ENCODE results near the gene MED14. TPM values are rescaled to one million over a fixed set of nuclear protein-coding genes. Genes with fewer than 3 reads are reported as not detected.
A peak's percentile ranks its signal among the peaks of the same experiment; 100 is the strongest.

The MED14 gene
- total RNA-seq, 3 donors from 2014 or later (not counting 1 experiment from before 2014, with no cell fraction given), result 55.3 to 79.1 (median 66.1) TPM

DNA sequence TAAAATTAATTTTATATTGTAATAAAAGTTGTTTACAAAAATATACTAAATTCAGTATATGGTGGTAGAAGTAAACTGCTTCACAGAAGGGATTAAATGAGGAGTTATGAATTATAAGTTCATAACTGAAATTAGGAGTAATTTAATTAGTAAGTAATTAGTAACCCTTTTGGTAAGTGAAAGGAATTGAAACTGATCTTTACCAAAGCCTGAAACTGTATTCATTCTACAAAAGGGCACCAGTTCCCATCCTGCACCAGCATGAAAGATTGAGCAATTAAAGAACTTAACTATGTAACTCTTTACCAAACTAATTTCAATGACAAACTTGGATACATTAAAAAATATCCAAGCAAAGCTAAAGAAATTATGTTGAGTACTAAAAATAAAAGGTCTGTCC lies 8.2 kb downstream of the MED14 start:
- TF ChIP-seq, protein P1, sequence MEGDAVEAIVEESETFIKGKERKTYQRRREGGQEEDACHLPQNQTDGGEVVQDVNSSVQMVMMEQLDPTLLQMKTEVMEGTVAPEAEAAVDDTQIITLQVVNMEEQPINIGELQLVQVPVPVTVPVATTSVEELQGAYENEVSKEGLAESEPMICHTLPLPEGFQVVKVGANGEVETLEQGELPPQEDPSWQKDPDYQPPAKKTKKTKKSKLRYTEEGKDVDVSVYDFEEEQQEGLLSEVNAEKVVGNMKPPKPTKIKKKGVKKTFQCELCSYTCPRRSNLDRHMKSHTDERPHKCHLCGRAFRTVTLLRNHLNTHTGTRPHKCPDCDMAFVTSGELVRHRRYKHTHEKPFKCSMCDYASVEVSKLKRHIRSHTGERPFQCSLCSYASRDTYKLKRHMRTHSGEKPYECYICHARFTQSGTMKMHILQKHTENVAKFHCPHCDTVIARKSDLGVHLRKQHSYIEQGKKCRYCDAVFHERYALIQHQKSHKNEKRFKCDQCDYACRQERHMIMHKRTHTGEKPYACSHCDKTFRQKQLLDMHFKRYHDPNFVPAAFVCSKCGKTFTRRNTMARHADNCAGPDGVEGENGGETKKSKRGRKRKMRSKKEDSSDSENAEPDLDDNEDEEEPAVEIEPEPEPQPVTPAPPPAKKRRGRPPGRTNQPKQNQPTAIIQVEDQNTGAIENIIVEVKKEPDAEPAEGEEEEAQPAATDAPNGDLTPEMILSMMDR (IDR thresholded peaks at IDR 0.05), result no peak
- no peaks in the 10 kb centered on the region for H3K9me3 Mint-ChIP-seq
- intact Hi-C loops (cut with micrococcal nuclease), result no loop called here
- no peak overlapping the region for H3K4me3 Mint-ChIP-seq
- H3K27ac Mint-ChIP-seq, result no peak overlapping the region
- no peaks in the 10 kb centered on the region for H3K9me3 ChIP-seq (ENCODE audit: control insufficient read depth, insufficient read depth, low read length)
- peaks cover 11% of the 10 kb centered on the region for H3K4me1 ChIP-seq (ENCODE audit: control insufficient read depth, insufficient read depth, low read length)
- H3K27me3 Mint-ChIP-seq (ENCODE audit: low read depth in 2 of 2), result no peaks in the 10 kb centered on the region
- peaks cover 9% of the 10 kb centered on the region for H3K36me3 ChIP-seq (ENCODE audit: control insufficient read depth, insufficient read depth, low read length)
- peaks cover 40 to 48% of the 10 kb centered on the region in 2 donors for H3K4me1 Mint-ChIP-seq
- no peak for ATAC-seq
- no peak for DNase-seq
- no peak overlapping the region for H3K4me3 ChIP-seq (ENCODE audit: low read length)
- no peak overlapping the region for H3K27ac ChIP-seq (ENCODE audit: low read length)
- no peaks in the 10 kb centered on the region for H3K27me3 ChIP-seq (ENCODE audit: control insufficient read depth, insufficient read depth, low read length)
- peaks cover 11% of the 10 kb centered on the region for H3K36me3 Mint-ChIP-seq

DNA sequence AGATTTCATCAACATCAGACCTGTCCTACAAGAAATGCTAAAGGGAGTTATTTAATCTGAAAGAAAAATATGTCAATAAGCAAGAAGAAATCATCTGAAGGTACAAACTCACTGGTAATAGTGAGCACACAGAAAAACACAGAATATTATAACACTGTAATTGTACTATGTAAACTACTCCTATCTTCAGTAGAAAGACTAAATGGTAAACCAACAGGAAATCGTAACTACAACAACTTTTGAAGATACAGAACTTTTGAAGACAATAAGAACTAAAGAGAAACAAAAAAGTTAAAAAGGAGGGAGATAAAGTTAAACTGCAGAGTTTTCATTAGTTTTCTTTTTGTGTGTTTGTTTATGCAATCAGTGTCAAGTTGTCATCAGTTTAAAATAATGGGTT lies 12.4 kb downstream of the MED14 start:
- WGBS (ENCODE audit: insufficient coverage), result no CpG with 5 or more reads among the region's 1 CpG
- Histone ChIP-seq H3K27me3 (ENCODE audit: control insufficient read depth, insufficient read depth, low read length) (no peaks in the 10 kb centered on the region), H3K4me1 (ENCODE audit: control insufficient read depth, insufficient read depth, low read length) (no peaks in the 10 kb centered on the region), H3K4me3 (ENCODE audit: low read length) (no peak overlapping the region), H3K9me3 (ENCODE audit: control insufficient read depth, insufficient read depth, low read length) (no peaks in the 10 kb centered on the region), H3K27ac (ENCODE audit: low read length) (no peak overlapping the region), H3K36me3 (ENCODE audit: control insufficient read depth, insufficient read depth, low read length) (peaks cover 11% of the 10 kb centered on the region)
- H3K4me1 Mint-ChIP-seq, result peaks cover 26 to 46% of the 10 kb centered on the region in 2 donors
- peak overlapping the region; percentile 14 to 80 for H3K27ac Mint-ChIP-seq
- DNase-seq, result no peak
- no peak for ATAC-seq
- no peaks in the 10 kb centered on the region for H3K27me3 Mint-ChIP-seq (ENCODE audit: low read depth in 2 of 2)
- H3K9me3 Mint-ChIP-seq, result no peaks in the 10 kb centered on the region
- TF ChIP-seq, protein P1 (IDR thresholded peaks at IDR 0.05), result no peak
- intact Hi-C loops (cut with micrococcal nuclease), result no loop called here
- H3K4me3 Mint-ChIP-seq, result no peak overlapping the region
- peaks cover 16% of the 10 kb centered on the region for H3K36me3 Mint-ChIP-seq

DNA sequence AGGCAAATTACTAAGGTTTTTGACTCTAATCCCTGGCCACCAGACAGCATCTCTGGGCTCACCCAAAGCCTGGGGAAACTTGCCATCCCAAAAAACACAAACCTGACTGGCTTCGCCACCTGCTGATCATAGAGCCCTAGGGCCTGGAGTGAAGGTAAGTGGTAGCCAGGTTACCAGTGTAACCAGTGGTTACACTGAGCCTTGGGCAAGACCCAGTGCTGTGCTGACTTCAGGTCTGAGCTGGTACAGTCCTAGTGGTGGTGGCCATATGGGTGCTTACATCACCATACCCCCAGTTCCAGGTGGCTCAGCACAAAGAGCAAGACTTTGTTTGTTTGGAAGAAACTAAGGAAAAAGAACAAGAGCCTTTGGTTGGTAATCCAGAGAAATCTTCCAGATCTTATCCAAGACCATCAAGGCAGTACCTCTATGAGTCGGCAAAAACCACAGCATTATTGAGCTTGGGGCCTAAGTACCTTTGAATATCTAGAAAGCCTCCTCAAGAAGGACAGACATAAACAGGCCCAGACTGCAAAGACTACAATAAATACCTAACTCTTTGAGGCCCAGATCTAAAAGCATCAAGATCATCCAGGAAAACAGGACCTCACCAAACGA lies 13.7 kb downstream of the MED14 start:
- H3K27ac ChIP-seq (ENCODE audit: low read length), result no peak overlapping the region
- Mint-ChIP-seq H3K27ac (peak overlapping the region; percentile 14 to 80), H3K4me3 (no peak overlapping the region), H3K36me3 (peaks cover 16% of the 10 kb centered on the region), H3K27me3 (ENCODE audit: low read depth in 2 of 2) (no peaks in the 10 kb centered on the region), H3K4me1 (peaks cover 30 to 58% of the 10 kb centered on the region in 2 donors), H3K9me3 (no peaks in the 10 kb centered on the region)
- intact Hi-C loops (cut with micrococcal nuclease), result no loop called here
- no peaks in the 10 kb centered on the region for H3K27me3 ChIP-seq (ENCODE audit: control insufficient read depth, insufficient read depth, low read length)
- H3K36me3 ChIP-seq (ENCODE audit: control insufficient read depth, insufficient read depth, low read length), result peaks cover 9% of the 10 kb centered on the region
- no peaks in the 10 kb centered on the region for H3K4me1 ChIP-seq (ENCODE audit: control insufficient read depth, insufficient read depth, low read length)
- no peak for DNase-seq
- TF ChIP-seq, protein P1 (IDR thresholded peaks at IDR 0.05), result no peak
- ATAC-seq, result no peak
- no peak overlapping the region for H3K4me3 ChIP-seq (ENCODE audit: low read length)
- no peaks in the 10 kb centered on the region for H3K9me3 ChIP-seq (ENCODE audit: control insufficient read depth, insufficient read depth, low read length)
- 100% methylated on average over 3 of the region's 3 CpGs for WGBS (ENCODE audit: insufficient coverage)

DNA sequence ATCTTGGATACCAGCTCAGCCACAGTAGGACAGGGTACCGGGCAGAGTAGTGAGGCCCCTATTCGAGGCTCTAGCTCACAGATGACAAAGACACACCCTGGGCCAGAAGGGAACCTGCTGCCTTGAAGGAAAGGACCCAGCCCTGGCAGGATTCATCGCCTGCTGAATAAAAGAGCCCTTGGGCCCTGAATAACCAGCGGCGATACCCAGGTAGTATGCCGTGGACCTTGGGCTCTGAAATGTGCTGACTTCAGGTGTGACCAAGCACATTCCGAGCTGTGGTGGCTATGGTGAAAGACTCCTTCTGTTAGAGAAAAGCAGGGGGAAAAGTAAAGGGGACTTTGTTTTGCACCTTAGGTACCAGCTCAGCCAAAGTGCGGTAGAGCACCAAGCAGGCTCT lies 14.6 kb downstream of the MED14 start:
- intact Hi-C loops (cut with micrococcal nuclease), result no loop called here
- Histone ChIP-seq H3K4me1 (ENCODE audit: control insufficient read depth, insufficient read depth, low read length) (no peaks in the 10 kb centered on the region), H3K36me3 (ENCODE audit: control insufficient read depth, insufficient read depth, low read length) (peaks cover 5% of the 10 kb centered on the region), H3K27me3 (ENCODE audit: control insufficient read depth, insufficient read depth, low read length) (no peaks in the 10 kb centered on the region), H3K27ac (ENCODE audit: low read length) (no peak overlapping the region), H3K4me3 (ENCODE audit: low read length) (no peak overlapping the region), H3K9me3 (ENCODE audit: control insufficient read depth, insufficient read depth, low read length) (no peaks in the 10 kb centered on the region)
- Mint-ChIP-seq H3K9me3 (no peaks in the 10 kb centered on the region), H3K27me3 (ENCODE audit: low read depth in 2 of 2) (no peaks in the 10 kb centered on the region), H3K36me3 (peaks cover 16% of the 10 kb centered on the region), H3K4me3 (no peak overlapping the region), H3K27ac (peak overlapping the region in 1 of 2 donors; percentile 73), H3K4me1 (peaks cover 38 to 67% of the 10 kb centered on the region in 2 donors)
- ATAC-seq (no peak), DNase-seq (no peak)
- TF ChIP-seq, protein P1 (IDR thresholded peaks at IDR 0.05), result no peak
- 96% methylated on average over 8 of the region's 8 CpGs for whole genome bisulfite sequencing (ENCODE audit: insufficient coverage)
